Activated naive CD8-positive, alpha-beta T cell treated with anti-CD3 and anti-CD28 coated beads, Interleukin-2, amount 50 U/mL, for 24 hours (primary cell): Measurements from ENCODE around the gene NELFCD.

Experiments
- ATAC-seq: fragments of 150-1000 bp; cut with Tn5 transposase; one replicate; pipeline ENCODE4 v1.10.0; 2021
- DNase-seq: peaks from one replicate; pipeline ENCODE4 v3.0.0; 2021
- H3K27ac Mint-ChIP-seq: one replicate; pipeline ENCODE4 v1.8.0; 2021; ENCODE audit warnings: mild to moderate bottlenecking, mixed read lengths
- H3K27me3 Mint-ChIP-seq: one replicate; pipeline ENCODE4 v1.8.0; 2021; ENCODE audit warnings: mixed read lengths
- H3K36me3 Mint-ChIP-seq: one replicate; pipeline ENCODE4 v1.8.0; 2021; ENCODE audit warnings: low read depth, mixed read lengths
- H3K4me1 Mint-ChIP-seq: one replicate; pipeline ENCODE4 v1.8.0; 2021; ENCODE audit warnings: mixed read lengths
- H3K4me3 Mint-ChIP-seq: one replicate; pipeline ENCODE4 v1.8.0; 2021; ENCODE audit warnings: mild to moderate bottlenecking, moderate library complexity, mixed read lengths
- H3K9me3 Mint-ChIP-seq: one replicate; pipeline ENCODE4 v1.8.0; 2021; ENCODE audit warnings: mixed read lengths

NELFCD gene

DNA sequence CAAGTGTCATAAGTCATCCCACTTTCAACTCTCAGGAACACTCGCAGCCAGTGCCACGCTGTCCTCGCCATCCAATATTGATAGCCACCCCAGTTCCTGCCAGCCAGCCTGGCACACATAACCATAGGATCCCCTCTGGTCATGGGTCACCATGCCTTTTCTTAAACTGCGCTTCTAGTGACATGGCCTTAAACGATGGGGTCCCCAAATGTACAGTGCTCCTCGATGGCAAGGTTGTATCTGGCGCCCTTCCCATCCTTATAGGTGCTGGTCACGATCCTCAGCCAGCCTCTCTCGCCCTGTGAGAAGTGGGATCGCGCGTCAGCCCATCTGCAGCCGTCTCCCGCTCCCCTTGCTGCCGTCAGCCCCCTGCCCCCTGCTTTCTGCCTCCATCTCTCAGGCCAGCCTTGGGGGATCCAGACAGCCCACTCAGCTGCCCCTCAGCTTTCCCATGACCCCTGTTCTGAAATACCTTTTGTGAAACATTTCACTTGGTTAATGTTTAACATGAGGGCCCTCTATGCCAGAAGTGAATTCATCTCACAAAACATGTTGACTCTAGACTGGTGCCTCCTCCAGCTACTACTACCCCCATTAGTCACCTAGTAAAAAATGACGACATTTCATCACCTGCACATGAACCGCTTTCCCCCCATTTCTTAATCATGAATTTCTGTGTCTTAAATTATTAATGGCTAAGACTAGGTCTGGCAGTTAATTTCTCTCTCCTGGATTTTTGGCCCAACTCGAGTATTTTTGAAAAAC is 14.6 kb downstream of the NELFCD start:
- H3K27me3 Mint-ChIP-seq = no peaks in the 10 kb centered on the region
- DNase-seq = no peak
- no peaks in the 10 kb centered on the region for H3K4me1 Mint-ChIP-seq
- ATAC-seq = no peak
- H3K9me3 Mint-ChIP-seq = no peaks in the 10 kb centered on the region
- H3K4me3 Mint-ChIP-seq = no peak overlapping the region
- H3K36me3 Mint-ChIP-seq = peaks cover 57% of the 10 kb centered on the region
- H3K27ac Mint-ChIP-seq = peak overlapping the region; percentile 7

GRCh38 chr20:58996226-58996611 is 15.2 kb downstream of the NELFCD start:
- H3K27me3 Mint-ChIP-seq = no peaks in the 10 kb centered on the region
- peaks cover 53% of the 10 kb centered on the region for H3K36me3 Mint-ChIP-seq
- DNase-seq (no peak), ATAC-seq (no peak)
- no peak overlapping the region for H3K4me3 Mint-ChIP-seq
- H3K9me3 Mint-ChIP-seq = no peaks in the 10 kb centered on the region
- no peak overlapping the region for H3K27ac Mint-ChIP-seq
- no peaks in the 10 kb centered on the region for H3K4me1 Mint-ChIP-seq

- Mint-ChIP-seq H3K9me3 (no peaks in the 10 kb centered on the region), H3K27ac (peak overlapping the region; percentile 49), H3K36me3 (peaks cover 45% of the 10 kb centered on the region), H3K4me1 (no peaks in the 10 kb centered on the region), H3K27me3 (no peaks in the 10 kb centered on the region), H3K4me3 (no peak overlapping the region)
- ATAC-seq (no peak), DNase-seq (no peak)
Observed at GRCh38 chr20:58997141-58997770, 16.2 kb downstream of the NELFCD start.

- H3K9me3 Mint-ChIP-seq = no peaks in the 10 kb centered on the region
- DNase-seq (no peak), ATAC-seq (no peak)
- no peaks in the 10 kb centered on the region for H3K27me3 Mint-ChIP-seq
- H3K4me3 Mint-ChIP-seq = no peak overlapping the region
- H3K36me3 Mint-ChIP-seq = peaks cover 35% of the 10 kb centered on the region
- no peak overlapping the region for H3K27ac Mint-ChIP-seq
- peaks cover 6% of the 10 kb centered on the region for H3K4me1 Mint-ChIP-seq
Observed at GRCh38 chr20:58998656-58999055, 17.6 kb downstream of the NELFCD start.

DNA sequence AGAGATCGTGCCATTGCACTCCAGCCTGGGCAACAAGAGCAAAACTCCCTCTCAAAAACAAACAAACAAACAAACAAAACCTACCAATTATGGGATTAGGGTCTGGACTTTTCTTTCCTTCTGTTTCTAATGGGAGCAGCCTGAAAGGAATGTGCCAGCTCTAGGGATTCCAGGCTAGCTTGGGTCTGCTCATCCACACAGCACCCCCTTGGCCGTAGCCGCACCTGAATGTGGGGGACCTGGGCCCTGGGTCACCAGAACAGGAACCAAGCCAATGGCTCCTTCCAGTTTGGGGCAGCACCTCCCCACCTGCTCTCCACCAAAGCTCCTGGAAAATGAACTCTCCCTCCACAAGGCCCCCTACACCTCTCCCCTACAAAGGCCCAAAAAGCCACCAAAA is 19.3 kb downstream of the NELFCD start:
- ATAC-seq (no peak), DNase-seq (no peak)
- H3K27ac Mint-ChIP-seq = no peak overlapping the region
- H3K9me3 Mint-ChIP-seq = no peaks in the 10 kb centered on the region
- peaks cover 29% of the 10 kb centered on the region for H3K36me3 Mint-ChIP-seq
- H3K27me3 Mint-ChIP-seq = no peaks in the 10 kb centered on the region
- peaks cover 23% of the 10 kb centered on the region for H3K4me1 Mint-ChIP-seq
- H3K4me3 Mint-ChIP-seq = no peak overlapping the region

DNA sequence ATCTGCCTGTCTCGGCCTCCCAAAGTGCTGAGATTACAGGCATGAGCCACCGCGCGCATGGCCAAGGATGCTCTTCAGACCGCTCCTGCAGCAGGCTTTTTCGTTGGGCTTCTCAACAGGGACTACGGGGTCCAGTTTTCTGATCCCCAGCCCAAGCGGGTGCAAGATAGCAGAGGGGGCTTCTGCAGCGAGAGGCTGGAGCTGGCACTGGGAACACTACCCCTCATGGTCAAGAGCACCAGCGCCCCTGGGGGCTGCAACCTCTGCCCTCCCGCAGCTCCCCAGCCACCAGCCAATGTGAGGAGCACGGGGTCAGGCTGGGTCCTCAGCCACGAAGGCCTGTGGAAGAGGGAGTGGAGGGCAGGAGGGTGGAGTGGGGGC is 20.0 kb downstream of the NELFCD start:
- Mint-ChIP-seq H3K36me3 (peaks cover 21% of the 10 kb centered on the region), H3K27ac (no peak overlapping the region)

DNA sequence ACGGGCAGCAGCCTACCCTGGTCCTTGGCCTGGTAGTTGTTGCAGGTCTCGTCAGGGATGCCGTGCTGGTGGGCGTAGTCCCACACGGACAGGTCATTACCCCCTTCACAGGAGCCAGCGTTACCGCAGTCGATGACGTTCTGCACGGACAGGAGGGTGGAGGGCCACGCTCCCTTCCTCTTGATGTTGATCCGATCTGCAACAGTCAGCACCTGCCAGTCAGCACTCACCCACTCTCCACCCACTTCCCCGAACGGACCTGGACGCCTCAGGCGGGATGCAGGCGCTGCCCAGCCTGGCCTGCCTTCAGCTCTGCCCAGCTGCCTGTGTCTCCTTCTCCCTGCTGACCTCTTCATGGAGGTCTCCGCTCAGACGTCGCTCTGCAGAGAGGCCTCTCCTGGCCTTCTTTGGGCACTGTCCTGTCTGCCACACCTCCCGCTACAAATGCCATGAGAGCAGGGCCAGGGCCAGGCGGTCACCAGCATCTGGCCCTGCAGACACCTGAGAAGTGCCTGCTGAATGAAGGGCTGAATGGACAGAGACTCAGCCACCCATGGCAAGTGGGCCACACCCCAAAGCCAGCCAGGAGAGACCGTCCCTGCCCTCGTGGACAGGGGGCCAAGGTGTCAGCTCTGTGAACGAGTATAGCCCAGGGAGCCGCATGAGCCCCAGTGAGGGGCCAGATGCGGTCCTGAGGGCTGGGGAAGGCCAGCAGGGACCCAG is 20.6 kb downstream of the NELFCD start:
- DNase-seq (no peak), ATAC-seq (no peak)
- Mint-ChIP-seq H3K4me1 (peaks cover 28% of the 10 kb centered on the region), H3K4me3 (no peak overlapping the region), H3K27ac (no peak overlapping the region), H3K36me3 (peaks cover 17% of the 10 kb centered on the region), H3K27me3 (no peaks in the 10 kb centered on the region), H3K9me3 (no peaks in the 10 kb centered on the region)

More for the DNA sequence above, 20.0 kb downstream of the NELFCD start:
- Mint-ChIP-seq H3K27me3 (no peaks in the 10 kb centered on the region), H3K9me3 (no peaks in the 10 kb centered on the region), H3K4me1 (peaks cover 28% of the 10 kb centered on the region), H3K4me3 (no peak overlapping the region)
- DNase-seq (no peak), ATAC-seq (no peak)

- H3K27ac Mint-ChIP-seq = no peak overlapping the region
- no peaks in the 10 kb centered on the region for H3K27me3 Mint-ChIP-seq
- H3K4me1 Mint-ChIP-seq = peaks cover 28% of the 10 kb centered on the region
- ATAC-seq = no peak
- H3K36me3 Mint-ChIP-seq = peaks cover 13% of the 10 kb centered on the region
- H3K9me3 Mint-ChIP-seq = no peaks in the 10 kb centered on the region
- DNase-seq = no peak
- no peak overlapping the region for H3K4me3 Mint-ChIP-seq
Observed at GRCh38 chr20:59002388-59002787, 21.3 kb downstream of the NELFCD start.

- H3K9me3 Mint-ChIP-seq = no peaks in the 10 kb centered on the region
- H3K4me1 Mint-ChIP-seq = peaks cover 30% of the 10 kb centered on the region
- DNase-seq = no peak
- H3K27me3 Mint-ChIP-seq = no peaks in the 10 kb centered on the region
- peaks cover 8% of the 10 kb centered on the region for H3K36me3 Mint-ChIP-seq
- H3K27ac Mint-ChIP-seq = peak overlapping the region; percentile 82
- ATAC-seq = no peak
- H3K4me3 Mint-ChIP-seq = no peak overlapping the region
Observed at GRCh38 chr20:59002874-59003399, 21.9 kb downstream of the NELFCD start.

- Mint-ChIP-seq H3K27ac (peak overlapping the region; percentile 82), H3K9me3 (no peaks in the 10 kb centered on the region), H3K4me1 (peaks cover 34% of the 10 kb centered on the region), H3K4me3 (peak overlapping the region; percentile 78), H3K27me3 (no peaks in the 10 kb centered on the region), H3K36me3 (peaks cover 8% of the 10 kb centered on the region)
- ATAC-seq (no peak), DNase-seq (peak; percentile 10)
Observed at GRCh38 chr20:59003836-59004492, 22.9 kb downstream of the NELFCD start.

DNA sequence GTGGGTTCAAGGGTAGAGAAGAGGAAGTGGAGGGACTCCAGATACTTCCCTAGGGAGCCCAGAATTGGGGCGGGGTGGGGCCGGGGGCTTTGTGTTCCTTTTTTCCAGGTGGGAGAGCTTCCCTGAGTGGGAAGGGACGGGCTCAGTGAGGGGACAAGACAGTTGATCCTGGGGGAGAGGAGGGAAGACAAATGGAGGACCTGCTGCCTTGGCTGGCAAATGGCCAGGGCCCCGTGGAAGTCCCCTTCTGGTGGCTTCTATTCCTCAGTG is 23.4 kb downstream of the NELFCD start:
- Mint-ChIP-seq H3K36me3 (peaks cover 8% of the 10 kb centered on the region), H3K9me3 (no peaks in the 10 kb centered on the region), H3K4me3 (peak overlapping the region; percentile 78), H3K27ac (peak overlapping the region; percentile 82), H3K4me1 (peaks cover 34% of the 10 kb centered on the region), H3K27me3 (no peaks in the 10 kb centered on the region)
- peak; percentile 69 for DNase-seq
- no peak for ATAC-seq

DNA sequence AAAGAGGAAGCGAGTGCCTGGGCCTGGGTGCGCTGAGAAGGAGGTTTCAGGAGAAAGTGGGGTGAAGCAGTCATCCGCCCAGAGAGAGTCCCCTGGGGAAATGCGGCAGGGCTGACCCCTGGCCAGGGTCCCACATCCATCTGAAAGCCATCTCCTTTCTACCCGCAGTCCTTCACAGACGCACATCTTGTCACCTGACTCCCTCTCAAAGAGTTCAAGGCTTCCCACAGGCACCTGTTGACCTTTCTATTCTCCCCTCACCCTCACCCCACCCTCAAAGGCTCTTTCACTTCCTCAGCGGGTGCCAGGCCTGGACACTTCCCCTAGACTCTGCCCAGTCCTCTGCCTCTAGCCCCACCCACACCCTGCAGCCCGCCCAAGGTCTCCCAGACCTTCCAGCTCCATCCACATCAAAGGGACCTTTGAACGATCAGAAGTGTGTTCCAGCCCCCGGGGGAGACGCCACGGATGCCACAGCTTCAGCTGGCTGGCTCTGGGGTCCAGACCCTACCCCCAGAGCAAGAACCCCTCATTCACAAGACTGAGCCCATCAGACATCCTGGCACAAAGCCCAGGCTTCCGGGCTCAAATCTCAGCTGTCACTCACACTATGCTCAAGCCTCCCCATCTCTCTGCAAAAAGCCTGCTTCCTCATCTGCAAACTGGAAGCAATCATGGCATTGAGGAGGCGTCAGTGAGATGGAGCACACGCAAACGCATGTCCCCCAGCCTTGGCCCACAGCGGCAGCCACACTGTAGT is 23.9 kb downstream of the NELFCD start:
- ATAC-seq (peak; percentile 48), DNase-seq (peak; percentile 47)
- Mint-ChIP-seq H3K27ac (peak overlapping the region; percentile 82), H3K36me3 (peaks cover 8% of the 10 kb centered on the region), H3K9me3 (no peaks in the 10 kb centered on the region), H3K4me3 (peak overlapping the region; percentile 78), H3K27me3 (no peaks in the 10 kb centered on the region), H3K4me1 (peaks cover 34% of the 10 kb centered on the region)

DNA sequence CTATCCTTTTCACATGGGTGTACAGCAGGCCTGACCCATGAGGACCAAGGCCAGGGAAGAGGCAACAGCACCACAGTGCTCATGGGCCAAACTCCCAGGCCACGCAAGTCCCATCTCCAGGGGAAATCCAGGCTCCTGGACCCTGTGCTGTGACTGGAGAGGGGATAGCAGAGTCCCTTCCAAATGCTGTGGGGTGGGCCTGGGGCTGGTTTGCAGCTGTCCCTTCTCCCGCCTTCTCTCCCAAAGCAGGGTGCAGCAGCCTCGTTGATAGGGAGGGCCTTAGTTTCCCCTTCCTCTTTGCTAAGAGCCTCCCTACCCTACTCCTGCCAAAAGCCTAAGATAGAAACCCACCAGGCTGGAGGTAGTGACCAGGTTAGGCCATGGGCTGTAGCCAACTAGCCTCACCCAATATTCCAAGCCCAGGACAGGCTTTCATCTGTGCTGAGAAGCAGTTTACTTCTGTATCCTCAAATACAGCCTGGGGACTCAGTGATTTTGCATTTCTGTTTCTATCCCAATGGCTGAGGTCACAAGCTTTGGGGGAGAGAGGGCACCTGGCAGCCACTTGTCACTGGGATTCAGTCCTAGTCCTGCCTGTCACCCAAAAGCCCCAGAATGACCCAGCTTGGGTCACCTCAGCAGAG is 24.6 kb downstream of the NELFCD start:
- Mint-ChIP-seq H3K27ac (no peak overlapping the region), H3K36me3 (peaks cover 6% of the 10 kb centered on the region), H3K9me3 (no peaks in the 10 kb centered on the region), H3K27me3 (no peaks in the 10 kb centered on the region), H3K4me1 (peaks cover 34% of the 10 kb centered on the region), H3K4me3 (peak overlapping the region; percentile 78)
- DNase-seq = no peak
- no peak for ATAC-seq
